ENCODE data around the gene PTOV1.
A peak's percentile ranks its signal among the peaks of the same experiment; 100 is the strongest.

Gene PTOV1

GRCh38 chr19:49908480-49909420 lies 57.8 kb downstream of the PTOV1 start:
- Histone ChIP-seq H3K36me3 (ENCODE audit: low read length) (no peaks in the 10 kb centered on the region), H3K9me2 (replicated peaks; ENCODE audit: insufficient read depth, low read length) (no peaks in the 10 kb centered on the region), H3K79me2 (ENCODE audit: insufficient read depth, low read length) (0 out of 2 replicates have a peak, but pooled peaks cover 9% of the 10 kb centered on the region), H4K20me1 (ENCODE audit: low read depth, low read length) (no peaks in the 10 kb centered on the region), H3F3A (ENCODE audit: insufficient read depth) (peaks cover 19% of the 10 kb centered on the region; the same call in 1 of the 2 replicates), H3K9me3 (ENCODE audit: insufficient read depth, low read length) (no peaks in the 10 kb centered on the region), H2AFZ (ENCODE audit: low read depth, low read length, severe bottlenecking) (no peak overlapping the region), H3K4me3 (ENCODE audit: insufficient read depth, low read length, poor library complexity, severe bottlenecking) (no peak overlapping the region), H3K27me3 (ENCODE audit: low read length) (no peaks in the 10 kb centered on the region), H3K9ac (ENCODE audit: low read length) (no peak overlapping the region), H3K27ac (ENCODE audit: low read depth, low read length) (peak overlapping the region; percentile 46), H3K4me2 (ENCODE audit: low read depth, low read length, poor library complexity, severe bottlenecking) (no peak overlapping the region)
- no peak for TF ChIP-seq CTCF (IDR thresholded peaks at IDR 0.05; ENCODE audit: insufficient read depth, low read length, poor library complexity, severe bottlenecking)
- TF ChIP-seq EZH2phosphoT487 (conservative IDR thresholded peaks at IDR 0.05; ENCODE audit: low read length) = no peak

DNA sequence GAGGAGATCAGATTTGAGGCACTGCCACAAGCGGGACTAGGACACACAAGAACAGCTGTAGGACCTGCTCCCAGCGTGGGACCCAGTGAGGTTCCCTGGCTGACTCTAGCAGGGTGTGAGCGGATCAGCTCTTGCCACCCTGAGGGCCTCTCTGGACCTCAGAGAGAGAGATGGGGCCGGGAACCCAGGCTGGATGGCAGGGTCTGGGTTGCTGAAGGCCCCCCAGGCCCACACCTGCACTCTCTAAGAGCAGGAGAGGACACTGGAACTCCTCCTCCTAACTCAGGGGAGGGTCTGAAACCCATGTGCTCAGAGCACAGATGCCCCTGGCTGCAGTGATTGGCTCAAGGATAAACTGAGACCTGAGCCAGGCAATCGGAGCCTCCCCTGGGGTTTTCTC lies 59.2 kb downstream of the PTOV1 start:
- peaks cover 18% of the 10 kb centered on the region; the same call in 1 of the 2 replicates for H3K79me2 ChIP-seq (ENCODE audit: insufficient read depth, low read length)
- H3K9me3 ChIP-seq (ENCODE audit: insufficient read depth, low read length) = no peaks in the 10 kb centered on the region
- no peaks in the 10 kb centered on the region for H4K20me1 ChIP-seq (ENCODE audit: low read depth, low read length)

More for the DNA sequence above, 59.2 kb downstream of the PTOV1 start:
- H3K9ac ChIP-seq (ENCODE audit: low read length) = no peak overlapping the region
- H2AFZ ChIP-seq (ENCODE audit: low read depth, low read length, severe bottlenecking) = no peak overlapping the region
- H3K27ac ChIP-seq (ENCODE audit: low read depth, low read length) = no peak overlapping the region
- no peaks in the 10 kb centered on the region for H3K27me3 ChIP-seq (ENCODE audit: low read length)
- H3F3A ChIP-seq (ENCODE audit: insufficient read depth) = peaks cover 17% of the 10 kb centered on the region; the same call in 1 of the 2 replicates
- no peak overlapping the region for H3K4me2 ChIP-seq (ENCODE audit: low read depth, low read length, poor library complexity, severe bottlenecking)
- no peaks in the 10 kb centered on the region for H3K9me2 ChIP-seq (replicated peaks; ENCODE audit: insufficient read depth, low read length)
- H3K4me3 ChIP-seq (ENCODE audit: insufficient read depth, low read length, poor library complexity, severe bottlenecking) = no peak overlapping the region
- H3K36me3 ChIP-seq (ENCODE audit: low read length) = no peaks in the 10 kb centered on the region
- TF ChIP-seq EZH2phosphoT487 (conservative IDR thresholded peaks at IDR 0.05; ENCODE audit: low read length) = no peak
- TF ChIP-seq CTCF (IDR thresholded peaks at IDR 0.05; ENCODE audit: insufficient read depth, low read length, poor library complexity, severe bottlenecking) = no peak

Data from SU-DHL-6 (cell line).